Fibroblast of skin of back (primary cell): Measurements from ENCODE around the gene ARAP2.

Experiments used
- DNase-seq: peaks from one replicate; pipeline ENCODE4 v3.0.0-alpha.2; 2013

The ARAP2 gene

DNA sequence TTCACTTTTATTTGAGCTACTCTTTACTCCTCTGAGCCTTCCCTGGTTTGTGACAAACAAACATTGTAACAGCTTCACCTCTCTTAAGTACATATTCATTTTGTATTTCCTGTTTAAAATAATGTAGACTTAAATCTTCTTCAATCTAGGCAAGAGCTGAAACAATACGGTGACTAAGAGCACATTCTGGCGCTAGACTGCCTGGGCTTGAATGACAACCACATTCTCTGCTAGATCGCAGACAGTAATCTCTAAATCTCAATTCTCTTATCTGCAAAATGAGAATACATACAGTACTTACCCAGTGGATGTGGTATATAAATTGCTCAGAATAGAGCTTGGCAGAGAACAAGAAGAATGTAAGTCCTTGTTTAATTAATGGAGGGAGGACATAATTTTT, 144.8 kb downstream of the ARAP2 start:
- DNase-seq, result no peak

DNA sequence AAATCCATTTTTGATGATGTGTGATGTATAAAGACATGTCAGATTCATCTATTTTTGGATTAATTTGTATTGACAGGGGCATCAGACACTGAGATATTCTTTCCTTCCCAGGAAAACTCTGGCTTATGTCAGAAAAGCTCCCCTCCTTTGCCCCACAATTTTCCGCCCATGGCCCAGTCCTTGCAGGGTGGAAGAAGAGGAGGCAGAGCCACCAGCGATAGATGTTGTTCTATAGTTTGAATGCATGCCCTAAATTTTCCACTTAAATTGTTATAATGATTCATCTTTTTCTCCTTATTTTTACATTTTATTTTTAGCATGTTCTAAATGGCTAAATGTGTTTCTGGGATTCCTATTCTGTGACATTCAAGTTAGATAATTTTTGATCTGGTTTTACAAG, 149.3 kb downstream of the ARAP2 start:
- DNase-seq, result no peak

DNA sequence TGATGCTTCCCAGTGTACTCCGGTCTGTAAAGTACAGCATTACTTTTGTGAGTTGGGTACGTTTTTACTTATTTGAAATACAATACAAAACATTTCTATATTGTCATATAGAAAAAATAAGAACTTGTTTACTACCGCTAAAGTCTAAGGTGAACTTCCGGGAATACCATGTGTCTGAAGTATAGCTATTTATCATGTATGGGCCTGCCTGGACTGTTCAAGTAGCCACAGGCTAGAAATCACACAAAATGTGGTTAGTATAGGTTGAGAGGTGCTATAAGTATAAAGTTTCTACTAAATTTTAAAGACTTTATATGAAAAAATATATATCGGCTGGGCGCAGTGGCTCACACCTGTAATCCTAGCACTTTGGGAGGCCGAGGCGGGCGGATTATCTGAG, 152.3 kb downstream of the ARAP2 start:
- DNase-seq, result no peak

DNA sequence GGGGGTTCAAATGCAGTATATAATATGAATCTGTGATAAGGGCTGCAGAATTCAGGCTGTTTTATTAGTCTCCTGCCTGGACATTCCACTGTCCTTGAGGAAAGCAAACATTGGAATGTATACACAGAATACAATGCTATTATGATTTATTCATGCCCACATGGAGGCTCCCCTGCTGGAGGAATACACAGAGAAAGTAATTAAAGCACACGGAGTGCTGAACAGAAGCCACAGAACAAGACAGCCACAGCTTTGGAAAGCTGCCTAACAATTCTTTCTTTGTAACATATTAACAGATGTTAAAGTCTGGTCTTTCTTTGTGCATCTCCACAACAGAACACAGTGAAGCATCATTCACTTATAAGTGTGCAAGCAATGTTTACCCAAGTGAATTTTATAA, 155.8 kb downstream of the ARAP2 start:
- DNase-seq, result peak; percentile 8

DNA sequence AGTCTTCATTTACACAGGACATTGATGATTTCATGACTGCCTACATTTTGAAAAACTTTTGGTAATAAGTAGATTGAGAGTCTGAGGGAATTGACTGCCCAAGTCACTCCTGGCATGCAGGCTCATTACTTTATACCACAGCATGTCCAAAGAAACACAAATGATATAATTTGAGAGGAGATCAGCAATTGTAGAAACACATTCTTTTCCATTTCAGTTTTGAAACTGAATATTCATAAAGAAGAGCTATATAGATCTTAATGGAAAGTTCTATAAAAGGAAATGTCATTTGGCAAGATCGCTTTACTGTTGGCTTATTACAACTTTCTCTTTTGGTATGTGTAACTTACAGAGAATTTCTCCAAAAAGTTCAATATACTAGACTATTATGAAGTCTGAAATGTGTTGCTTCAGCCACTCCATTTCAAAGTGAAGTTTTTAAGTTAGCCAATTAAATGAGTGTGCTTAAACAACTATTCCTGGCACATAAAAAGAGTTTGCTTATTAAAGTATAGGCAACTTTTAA, 158.0 kb downstream of the ARAP2 start:
- no peak for DNase-seq

DNA sequence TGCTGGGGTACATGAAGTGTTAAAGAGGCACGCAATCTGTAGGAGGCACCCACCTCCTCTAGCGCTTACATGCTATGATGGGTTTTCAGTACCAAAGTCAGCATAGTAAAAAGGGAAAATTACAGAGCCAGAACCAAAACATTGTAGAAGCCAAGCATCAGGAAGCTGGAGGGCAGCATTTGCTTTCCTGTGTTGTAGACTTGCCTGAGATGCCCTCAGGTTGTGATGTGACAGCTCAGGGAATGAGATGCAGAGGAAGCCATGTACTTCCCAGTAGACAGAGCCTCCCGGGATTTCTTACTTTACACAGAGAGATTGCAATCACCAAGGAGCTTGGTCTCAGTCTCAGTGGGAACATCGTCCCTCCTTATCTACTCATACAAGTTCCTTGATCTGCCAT, 161.5 kb downstream of the ARAP2 start:
- DNase-seq, result no peak

DNA sequence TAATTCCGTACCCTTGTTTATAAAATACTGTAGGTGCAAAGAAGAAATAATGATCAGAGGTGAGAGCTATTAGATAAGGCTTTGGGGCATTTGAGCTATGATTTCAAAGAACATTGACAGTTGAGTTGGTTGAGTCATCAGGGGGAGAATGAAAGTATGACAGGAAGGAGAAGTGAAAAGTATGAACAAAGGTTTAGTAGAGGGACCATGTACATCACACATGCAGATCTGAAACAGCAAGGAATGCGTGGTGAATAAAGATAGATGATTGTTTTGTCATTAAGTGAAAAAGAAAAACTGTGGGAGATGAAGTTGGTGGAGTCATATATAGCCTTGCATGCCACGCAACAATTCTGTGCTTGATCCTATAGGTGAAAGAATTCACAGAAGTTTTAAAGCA, 163.1 kb downstream of the ARAP2 start:
- no peak for DNase-seq

DNA sequence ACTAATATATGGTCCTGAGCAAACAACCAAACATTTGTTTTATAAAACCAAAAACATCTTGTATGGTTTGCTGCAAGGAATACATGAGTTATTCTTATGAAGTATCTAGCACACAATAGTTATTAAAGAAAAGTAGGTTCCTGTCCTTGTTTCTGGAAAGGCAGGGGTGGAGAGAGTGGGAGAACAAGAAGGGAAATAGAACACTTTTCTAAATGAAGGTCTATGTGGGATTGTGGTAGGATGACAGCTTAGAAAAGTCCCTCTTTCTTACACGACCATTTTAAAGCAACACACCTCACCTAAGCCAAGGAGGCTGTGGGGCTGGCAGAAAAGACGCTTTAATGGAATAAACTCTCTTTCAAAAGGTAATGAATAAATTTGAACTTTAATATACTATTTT, 164.6 kb downstream of the ARAP2 start:
- no peak for DNase-seq

DNA sequence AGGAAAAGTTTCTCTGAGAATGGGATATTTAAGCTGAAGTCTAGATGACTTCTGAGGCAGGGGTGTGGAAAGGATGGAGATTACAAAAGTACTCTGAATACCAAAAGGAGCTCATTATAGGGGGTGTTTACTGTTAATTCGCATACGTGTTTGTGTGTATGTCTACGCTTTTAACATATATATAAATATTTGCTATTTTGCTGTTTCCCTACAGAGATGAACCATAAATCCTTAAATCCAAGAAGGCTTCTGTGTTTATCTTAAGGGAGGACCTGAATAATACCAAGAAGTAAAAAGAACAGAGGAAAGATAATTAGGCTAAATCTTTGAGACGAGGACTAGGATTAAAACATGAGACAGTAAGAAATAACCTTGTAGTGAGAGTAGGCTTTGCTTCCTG, 166.0 kb downstream of the ARAP2 start:
- no peak for DNase-seq

DNA sequence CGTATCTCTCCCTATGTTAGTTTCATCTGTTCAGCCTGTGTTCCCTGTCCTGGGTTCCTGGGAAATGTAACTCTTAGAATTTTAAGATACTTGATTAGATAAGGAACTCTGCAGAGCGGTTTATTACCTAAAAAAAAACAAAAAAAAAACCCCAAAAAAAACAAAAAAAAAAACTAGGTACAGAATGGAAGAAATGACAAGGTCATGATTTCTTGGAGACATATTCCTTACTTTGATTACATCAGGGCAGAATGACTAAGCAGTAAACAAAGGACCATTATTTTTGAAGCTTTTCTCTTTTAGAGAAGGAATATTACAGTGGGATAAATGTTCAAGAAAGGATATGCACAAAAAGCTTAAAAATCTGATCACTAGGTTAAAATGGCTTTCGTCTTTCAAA, 171.8 kb downstream of the ARAP2 start:
- no peak for DNase-seq

DNA sequence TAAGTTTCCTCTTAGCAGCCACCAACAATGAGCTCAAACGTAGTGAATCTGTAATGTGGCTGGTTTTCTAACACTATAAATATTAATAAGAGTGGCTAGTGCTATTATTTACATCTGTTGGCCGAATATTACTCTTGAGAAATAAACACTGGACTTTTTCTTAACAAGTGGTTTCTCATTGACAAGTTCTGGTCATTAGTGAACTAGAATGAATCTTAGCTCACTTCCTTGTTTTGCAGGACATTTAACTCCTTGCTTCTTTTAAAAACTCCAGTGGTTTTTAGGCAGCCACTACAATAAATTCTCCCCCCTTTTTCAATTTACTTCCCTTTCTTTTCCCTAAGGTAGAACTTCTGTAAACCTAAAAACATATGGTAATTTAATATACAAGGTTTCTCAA, 177.2 kb downstream of the ARAP2 start:
- no peak for DNase-seq

DNA sequence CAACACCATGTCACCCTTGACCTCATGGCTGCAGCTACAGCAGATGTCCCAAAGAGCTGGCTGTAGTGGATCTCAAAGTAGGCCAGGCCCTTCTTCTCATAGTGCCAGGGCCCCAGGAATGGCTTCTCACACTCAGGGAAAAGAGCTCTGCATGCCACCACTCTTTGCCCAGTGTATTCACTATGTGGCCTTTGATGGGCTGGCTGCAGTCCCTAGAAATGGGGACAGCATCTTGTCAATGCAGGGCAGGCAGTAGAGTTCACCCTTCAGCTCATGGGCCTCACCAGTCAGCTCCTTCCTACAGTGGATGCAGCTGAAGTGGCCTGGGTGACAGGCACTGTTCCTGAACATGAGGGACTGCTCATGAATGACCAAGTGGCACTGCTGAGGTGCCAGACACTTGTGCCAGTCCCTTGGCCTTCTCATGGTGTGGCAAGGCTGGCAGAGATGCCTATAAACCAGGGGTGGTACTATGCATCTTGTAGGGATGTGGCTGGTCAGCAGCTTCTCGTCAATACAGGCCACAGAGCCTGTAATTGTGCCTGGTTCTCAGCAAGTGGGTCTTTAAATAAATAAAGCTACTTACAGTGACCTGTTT, 178.9 kb downstream of the ARAP2 start:
- DNase-seq, result no peak

DNA sequence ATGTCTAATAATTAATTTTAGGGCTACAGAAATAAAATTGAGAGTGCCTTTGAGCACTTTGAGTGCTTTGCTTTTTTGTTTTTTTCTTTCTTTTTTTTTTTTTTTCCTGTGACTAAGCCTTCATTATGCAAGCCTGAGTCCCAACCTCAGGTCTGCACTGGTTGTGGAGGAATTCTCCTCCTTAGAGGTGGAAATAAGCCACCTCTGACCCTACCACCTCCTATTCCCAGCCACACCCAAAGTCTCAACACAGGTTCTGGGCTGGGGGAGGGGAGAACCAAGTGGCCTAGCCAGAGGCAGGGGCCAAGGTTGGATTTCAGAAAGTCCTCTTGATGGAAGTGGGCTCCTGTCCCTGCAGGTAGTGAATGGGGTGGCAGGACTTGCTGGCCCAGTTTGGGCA, 180.2 kb downstream of the ARAP2 start:
- no peak for DNase-seq

DNA sequence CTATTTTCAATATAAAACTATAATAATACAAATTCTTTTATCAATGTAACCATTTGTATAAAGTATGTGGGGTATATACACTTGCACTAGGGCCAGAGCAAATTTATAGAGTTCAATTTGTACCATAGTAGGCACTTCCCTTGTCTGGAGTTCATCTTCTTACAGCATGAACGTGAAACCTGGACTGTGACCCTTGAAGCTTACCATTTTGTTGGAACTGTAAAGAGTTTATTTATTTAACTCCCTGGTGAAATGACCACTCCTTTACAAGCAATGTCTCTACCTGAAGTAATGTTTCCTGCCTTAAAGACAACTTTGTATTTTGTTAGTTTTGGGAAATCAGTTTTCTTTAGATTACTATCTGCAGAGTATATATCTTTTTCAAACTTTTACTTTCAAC, 188.2 kb downstream of the ARAP2 start:
- no peak for DNase-seq

DNA sequence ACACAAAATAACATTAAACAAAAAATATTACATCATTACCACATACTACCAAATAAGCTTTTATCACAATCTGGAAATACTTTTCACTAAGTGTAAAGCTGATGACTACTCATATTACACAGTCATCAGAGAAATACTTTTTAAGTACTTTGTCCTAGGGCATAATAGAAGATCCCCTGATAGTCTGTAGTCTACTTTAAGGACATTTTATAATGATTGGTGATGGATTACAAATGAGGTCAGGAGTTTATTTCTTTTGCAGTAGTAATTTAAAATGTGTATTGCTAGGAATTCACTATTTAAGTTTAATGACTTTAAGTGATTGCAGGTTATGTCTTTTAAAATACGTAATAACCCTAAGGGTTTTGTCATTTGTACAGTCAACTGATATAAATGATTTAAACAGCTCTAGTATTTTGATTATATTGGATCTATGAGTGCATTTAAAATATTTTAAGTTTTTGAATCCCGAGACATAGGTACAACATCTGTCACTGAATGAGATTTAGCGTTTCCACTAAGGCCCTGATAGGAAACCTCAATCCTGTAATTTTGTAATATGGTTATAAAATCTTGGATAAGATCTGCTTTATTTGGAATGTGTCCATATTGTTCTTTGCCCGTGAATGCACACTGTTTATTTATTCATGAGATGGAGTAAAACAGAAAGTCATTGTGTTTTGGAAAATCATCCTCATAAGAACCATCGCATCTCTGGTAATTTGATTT, 189.5 kb downstream of the ARAP2 start:
- peak; percentile 2 for DNase-seq

DNA sequence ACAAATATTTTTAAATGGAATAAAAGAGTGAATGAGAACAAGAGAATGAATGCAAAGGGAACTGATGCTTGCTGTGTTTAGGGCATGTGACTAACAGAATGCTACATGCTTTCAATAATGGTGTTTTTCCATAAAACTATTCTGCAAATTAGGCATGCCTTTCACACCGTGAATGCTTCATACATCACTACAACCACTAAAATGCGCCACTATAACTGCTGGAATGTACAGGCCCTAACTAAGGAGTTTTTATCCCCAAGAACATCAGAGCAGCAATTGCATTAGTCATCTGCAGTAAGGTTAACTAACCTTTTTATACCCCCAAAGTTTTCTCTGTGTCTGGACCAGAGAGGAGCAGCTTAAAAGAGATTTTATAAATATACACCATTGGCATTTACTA, 190.4 kb downstream of the ARAP2 start:
- peak; percentile 22 for DNase-seq

DNA sequence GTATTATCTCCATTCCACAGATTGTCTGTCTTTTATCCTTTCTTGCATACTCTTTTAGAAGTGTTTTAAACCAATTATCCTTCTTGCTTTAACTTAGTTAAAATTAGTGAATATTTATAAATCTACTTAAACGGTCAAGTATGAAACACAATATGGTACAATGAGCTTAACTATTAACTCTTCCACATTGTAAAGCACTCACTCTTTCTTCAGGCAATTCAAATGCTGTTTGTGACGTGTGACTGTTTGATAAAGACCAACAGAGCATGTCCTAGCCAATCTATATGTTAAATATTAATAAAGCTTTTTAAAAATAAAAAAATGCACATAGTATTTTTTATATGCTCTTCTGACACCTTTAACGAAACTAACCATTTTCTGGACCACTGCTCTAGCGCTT, 192.7 kb downstream of the ARAP2 start:
- no peak for DNase-seq

DNA sequence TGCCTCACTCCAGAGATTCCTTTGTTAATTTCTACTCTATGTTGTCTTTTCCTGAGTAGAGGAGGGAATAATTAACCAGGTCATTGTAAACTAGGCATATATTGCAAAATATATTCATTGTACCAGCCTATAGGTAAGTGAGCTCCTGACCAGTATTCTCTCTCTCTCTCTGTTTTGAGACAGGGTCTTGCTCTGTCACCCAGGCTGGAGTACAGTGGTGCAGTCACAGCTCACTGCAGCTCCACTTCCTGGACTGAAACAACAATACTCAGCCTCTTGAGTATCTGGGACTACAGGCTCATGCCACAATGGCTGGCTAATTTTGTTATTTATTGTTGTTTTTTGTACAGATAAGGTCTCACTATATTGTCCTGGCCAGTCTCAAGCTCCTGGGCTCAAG, 198.3 kb downstream of the ARAP2 start:
- no peak for DNase-seq

DNA sequence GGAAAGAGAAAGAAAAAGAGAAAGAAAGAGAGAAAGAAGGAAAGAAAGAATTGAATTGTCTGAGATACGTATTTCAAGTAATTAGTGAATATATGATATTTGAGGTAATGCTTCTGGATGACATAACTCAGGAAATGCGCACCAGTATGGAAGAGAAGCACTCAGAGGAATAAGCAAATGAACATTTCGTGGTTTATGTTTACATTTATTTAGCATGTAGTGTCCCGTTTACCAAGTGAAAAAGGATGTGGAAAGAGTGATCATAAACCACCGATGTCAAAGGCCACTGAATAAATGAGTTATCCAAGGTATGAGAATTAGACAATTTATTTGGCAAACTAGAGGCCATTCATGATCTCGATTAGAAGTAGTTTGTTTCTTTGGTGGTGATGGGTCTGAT, 200.4 kb downstream of the ARAP2 start:
- DNase-seq, result no peak

DNA sequence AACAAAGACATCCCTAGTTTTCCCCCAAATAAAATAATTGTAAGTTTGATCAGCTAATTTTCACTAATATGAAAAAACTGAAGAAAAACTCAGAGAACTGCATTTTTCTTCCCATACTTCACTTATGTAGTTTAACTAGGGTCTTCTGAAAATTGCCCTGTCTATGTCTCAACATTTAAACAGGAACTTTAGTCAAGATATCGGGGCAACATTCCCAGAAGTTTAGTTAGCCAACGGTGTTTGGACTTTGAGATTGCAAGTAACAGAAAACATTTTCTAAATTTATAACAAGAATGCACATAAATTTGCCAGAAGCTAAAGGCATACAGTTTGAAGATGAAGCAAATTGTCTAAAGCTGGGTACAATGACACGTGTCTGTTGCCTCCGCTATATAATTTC, 201.1 kb downstream of the ARAP2 start:
- no peak for DNase-seq

DNA sequence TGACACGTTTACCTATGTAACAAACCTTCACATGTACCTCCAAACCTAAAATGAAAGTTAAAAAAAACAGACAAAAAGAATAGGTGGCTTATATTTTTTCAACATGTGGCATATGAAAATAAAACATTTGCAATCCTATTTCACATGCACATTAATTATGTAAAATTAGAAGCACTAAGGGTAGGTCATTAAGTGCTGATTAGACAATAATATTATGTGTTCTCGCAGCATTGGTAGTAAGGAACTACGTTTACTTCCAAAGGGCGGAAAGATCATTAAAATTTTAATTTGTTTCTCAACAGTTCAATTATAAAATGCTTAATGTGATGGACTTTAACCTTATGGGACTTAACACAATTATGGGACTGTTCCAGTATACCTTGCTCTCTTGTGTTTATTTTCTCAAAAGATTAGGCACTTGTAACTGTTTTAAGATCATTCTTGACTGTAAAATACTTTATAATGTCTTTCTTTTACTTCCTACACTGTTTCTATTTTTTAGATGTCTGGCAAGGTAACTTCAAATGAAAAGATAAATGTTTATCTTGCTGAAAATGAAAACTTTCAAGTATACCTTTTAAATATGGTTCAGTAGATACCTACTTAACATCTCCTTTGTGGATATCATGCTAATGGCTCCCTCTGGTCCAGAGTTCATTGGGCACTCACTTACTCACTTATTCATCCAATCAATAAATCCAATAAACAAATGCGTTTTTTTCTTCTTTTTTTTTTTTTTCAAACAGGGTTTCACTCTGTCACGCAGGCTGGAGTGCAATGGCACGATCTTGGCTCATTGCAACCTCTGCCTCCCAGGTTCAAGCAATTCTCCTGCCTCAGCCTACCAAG, 202.0 kb downstream of the ARAP2 start:
- DNase-seq, result no peak

DNA sequence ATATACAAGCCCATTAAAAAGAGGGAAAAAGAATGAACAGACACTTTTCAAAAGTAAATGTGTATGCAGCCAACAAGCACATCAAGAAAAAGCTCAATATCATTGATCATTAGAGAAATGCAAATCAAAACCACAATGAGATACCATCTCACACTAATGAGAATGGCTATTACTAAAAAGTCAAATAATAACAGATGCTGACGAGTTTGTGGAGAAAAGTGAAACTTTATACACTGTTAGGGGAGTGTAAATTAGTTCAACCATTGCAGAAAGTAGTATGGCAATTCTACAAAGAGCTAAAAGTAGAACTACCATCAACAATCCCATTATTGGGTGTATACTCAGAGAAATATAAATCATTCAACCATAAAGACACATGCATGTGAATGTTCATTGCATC, 203.0 kb downstream of the ARAP2 start:
- DNase-seq, result no peak

DNA sequence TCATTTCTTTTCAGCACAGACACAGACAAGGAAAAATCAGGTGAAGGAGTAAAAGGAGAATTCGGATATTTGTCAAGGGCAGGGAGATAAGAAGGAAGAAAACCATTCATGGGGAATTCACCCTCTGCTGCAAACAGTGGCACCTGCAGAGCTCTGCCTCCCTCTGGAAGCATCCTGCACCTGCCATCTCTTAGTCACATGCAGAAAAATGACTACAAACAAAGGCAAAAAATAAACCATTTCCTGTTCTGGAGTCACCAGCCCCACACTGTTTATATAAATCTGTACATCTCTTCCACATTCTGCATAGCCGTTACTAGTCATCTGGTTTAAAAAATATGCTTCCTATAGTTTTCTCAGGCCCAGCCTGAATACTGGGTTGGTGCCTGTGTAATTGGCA, 205.3 kb downstream of the ARAP2 start:
- DNase-seq, result no peak

DNA sequence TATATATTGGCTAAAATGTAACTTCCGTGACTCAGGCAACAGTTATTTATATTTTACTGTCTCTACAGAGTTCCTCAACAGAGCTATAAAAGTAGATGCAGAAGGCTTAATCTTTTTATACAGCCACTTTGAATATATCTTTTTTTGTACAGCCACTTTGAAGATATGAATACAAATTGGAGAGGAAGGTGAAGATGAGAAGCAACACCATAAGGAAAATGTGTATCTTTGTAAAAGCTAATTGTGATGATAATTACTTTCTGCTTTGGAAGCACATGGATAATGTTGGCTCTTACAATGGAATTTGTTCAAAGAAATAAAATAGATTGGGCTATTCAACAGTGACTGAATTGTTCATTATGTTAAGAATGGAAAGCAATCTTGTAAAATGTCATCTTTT, 205.8 kb downstream of the ARAP2 start:
- DNase-seq, result no peak
